HG03045 (cell line): ENCODE results near the gene PIGR.

Experiments used
- ATAC-seq: cut with Tn5 transposase; IDR thresholded peaks from one replicate; pipeline ENCODE4 v1.9.1; 2021; ENCODE audit warnings: mild to moderate bottlenecking, moderate library complexity; ENCODE audit not compliant: unreplicated experiment

PIGR gene

DNA sequence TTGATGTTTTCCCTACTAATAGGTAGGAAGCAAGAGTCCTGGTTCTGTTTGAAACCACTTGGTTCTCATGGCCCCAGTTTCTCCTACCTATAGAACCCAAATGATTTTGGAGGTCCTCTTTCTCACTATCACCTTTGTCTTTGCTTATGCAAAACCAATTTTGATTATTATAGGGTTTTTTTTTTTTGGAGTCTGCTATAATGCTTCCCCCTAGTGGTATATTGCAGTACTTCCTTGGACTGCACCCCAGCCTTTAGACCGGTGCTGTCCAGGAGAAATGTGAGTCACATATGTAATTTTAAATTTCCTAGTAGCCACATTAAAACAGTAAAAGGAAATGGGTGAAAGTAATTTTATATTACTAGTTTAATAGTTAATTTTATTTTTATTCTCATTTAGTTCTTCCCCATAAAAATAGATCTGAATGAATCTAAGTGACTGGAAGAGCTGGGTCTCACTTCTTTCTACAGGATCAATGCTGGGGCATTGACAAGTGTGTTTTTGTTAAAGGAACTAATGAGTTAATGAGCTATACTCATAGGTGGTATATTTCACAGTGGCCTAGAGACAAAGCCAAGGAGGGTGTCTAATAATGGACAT is 35.1 kb downstream of the PIGR start:
- no peak for ATAC-seq

DNA sequence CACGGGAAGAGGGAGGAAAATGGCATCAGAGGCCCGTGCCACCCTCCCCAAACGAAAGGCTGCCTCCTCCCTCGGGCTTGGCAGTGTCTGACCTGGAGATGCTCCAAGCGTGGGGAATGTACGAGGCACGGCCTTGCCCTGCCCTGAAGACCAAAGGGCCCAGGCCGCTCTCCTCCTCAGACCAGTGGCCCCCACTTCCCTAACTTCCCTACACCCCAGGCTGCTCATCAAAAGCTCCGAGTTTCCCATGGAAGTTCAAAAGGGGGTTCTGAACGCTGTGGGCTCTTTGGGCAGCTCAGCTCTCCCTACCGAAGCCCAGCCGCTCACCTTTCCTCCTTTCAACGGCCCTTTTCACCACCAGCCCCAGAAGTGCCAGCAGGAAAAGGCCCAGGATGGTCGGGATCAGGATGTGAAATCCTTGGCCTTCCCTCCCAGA is 36.4 kb downstream of the PIGR start:
- no peak for ATAC-seq

DNA sequence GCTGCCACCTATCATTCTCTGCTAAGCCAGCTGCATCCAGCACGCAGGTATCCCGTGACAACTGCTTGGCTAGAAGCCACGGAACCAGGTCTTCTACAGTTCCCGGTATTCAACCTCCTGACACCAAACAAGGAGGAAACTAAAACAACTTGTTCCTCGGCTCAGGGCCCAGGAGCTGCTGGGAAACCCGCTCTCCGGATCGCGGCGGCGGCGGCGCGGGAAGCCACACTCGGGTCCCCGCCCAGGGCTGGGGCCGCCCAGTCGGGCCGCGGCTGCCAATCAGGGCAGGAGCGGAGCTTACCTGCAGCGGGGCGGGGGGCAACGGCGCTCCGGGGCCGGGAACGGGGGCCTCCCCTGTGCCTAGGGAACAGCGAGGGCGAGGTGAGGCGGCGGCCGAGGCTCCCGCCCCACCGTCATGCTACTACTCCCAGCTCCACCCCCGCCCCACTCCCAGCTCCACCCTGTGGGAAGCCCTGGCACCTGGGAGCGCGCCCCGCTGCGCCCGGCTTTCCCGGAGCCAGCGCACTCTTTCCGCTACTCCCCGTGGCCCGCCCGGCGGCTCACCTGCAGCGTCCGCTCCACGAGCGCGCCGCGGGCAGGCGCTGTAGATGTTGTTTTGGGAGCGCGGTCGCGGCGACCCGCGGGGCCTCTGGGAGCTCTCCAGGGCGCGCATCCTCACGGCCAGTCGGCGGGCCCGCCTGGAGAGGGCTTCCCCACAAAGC is 36.9 kb downstream of the PIGR start:
- ATAC-seq: no peak

DNA sequence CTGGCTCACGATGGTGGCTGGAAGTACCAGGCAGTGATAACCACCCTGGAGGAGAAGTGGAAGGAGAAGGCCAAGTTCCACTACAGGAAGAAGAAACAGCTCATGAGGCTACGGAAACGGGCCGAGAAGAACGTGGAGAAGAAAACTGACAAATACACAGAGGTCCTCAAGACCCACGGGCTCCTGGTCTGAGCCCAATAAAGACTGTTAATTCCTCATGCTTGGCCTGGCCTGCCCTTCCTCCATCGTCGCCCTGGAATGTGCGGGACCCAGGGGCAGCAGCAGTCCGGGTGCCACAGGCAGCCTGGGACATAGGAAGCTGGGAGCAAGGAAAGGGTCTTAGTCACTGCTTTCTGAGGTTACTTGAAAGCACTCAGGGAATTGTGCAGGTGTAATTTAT is 38.2 kb downstream of the PIGR start:
- no peak for ATAC-seq

DNA sequence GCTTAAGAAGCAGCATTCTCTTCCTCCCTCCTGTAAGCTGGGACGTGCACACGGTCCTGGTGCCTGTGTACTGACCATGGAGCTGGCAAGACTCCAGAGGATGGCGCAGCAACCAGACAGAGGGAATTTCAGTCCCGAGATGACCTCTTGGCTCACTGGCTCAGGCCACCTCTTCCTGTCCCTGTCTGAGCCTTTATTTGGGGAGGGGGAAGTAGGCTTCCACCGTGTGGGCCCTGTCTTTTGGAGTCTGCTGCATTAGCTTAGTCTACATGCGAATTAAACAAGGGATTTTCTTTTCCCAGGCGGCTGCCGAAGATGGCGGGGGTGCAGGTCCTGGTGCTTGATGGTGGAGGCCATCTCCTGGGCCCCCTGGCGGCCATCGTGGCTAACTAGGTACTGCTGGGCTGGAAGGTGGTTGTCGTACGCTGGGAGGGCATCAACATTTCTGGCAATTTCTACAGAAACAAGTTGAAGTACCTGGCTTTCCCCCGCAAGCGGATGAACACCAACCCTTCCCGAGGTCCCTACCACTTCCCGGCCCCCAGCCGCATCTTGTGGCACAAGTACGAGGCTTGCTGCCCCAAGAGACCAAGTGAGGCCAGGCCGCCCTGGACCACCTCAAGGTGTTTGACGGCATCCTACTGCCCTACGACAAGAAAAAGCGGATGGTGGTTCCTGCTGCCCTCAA is 38.8 kb downstream of the PIGR start:
- ATAC-seq: no peak

DNA sequence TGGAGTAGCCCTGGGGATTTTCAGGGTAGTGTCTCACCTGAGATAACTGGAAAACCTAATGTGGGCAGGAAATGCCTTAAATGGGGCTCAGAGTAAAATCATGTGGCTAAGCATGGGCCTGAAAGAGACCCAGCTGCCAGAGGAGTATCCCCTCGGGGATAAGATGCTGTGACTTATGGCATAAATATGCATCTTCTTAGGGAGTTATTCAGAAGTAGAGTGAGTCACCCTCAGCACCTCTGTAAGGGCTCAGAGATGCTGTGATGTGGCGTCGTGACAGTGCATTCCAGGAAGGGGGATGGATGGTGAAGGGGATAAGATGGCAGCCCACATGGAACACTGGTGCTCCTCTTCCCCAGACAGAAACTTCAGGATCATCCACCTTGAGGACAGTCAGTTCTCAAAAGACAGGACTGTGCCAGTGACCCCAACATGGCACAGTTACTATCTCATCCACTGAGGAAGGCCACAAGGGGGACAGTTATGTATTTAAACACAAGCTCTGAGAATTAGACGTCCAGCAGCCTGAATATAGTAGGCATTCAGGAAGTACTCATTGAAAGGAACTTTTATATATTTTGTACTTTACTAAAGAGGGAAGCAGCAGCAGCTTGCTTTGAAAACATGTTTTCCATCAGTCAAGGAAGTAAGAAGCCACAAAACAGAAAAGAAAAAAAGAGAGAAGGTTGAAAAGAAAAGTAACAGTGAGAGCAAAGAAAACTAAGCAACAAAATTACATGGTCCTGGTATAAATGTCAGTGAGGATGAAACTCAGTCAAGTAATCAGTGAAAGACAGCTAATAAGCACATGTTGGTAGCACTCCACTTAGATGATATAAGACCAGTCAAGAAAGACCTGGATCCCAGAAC is 40.7 kb downstream of the PIGR start:
- no peak for ATAC-seq

DNA sequence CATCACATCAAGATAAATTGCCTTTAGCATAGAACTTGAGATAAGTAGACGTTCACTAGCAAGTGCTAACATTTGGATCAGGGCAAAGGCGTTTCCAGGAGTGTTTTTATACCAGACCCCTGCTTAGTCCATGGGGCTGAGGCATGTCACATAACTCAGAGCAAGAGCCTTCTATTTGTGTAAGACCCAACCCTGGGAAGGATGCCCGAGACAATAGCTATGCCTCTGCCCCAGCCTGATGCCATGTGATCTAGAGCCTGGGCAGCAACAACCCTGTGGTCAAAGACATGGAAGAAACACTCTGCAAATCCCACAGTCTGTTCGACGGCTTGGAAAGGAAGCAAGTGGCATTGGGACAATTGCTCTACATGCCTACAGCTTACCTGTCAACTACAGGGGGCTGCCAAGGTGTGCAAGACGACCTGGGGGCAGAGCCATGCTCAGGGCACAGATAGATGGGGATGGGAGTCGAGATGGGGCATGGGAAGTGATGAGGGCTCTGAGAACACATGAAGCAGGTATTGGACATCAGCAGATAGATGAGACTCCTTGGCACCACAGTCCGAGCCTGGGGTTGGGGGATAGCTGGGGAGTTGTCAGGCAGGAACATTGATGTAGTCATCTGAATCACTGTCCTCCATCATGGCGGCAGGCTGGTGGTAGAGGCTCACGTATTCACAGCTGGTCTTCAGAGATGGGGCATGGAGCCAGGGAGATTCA is 41.7 kb downstream of the PIGR start:
- ATAC-seq: no peak

DNA sequence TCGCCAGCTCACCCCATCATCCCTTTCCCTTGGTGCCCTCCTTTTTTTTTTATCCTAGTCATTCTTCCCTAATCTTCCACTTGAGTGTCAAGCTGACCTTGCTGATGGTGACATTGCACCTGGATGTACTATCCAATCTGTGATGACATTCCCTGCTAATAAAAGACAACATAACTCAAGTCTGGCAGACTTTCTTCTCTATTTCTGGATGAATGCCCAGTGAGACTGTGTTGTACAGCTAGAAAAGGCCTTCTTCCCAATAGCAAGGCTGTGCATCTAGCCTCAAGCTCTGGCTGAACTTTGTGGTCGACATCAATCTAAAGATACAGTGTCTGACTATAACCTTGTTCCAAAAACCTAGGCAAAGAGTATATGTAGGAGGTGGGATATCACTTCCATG is 42.6 kb downstream of the PIGR start:
- ATAC-seq: no peak

DNA sequence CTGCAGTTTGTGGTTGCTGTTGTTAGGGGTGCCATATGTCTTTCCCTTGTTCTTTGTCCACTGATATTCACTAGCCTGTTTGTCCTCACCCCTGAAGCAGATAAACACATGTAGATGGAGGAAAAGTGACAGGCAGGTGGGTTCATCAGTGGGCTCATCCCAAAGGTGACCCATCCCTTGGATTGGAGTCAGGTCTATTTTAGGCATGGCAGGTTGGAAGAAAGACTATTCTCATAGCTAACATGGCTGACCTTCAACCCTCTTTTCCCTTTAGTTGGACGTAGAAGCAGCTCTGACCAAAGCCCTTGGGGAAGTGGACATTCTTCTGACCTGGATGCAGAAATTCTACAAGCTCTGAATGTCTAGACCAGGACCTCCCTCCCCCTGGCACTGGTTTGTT is 43.6 kb downstream of the PIGR start:
- ATAC-seq: no peak

DNA sequence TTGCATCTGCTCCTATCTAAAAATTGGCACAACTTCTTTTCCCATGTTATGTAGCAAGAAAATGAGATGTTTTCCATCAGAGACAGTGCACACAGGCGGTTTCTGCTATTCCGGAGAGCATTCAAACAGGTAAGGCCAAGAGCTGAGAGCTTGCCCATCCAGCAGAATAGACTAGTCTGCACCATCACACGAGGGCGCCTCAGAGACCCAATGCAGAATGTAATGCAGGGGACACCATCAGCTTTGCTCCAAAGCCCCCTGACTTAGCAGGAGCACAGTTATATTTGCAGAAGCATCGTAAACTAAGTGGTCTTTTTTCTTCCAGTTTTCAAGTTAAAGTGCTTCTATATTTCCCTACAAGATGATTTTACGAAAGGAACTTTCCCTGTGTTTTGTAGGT is 44.3 kb downstream of the PIGR start:
- no peak for ATAC-seq

DNA sequence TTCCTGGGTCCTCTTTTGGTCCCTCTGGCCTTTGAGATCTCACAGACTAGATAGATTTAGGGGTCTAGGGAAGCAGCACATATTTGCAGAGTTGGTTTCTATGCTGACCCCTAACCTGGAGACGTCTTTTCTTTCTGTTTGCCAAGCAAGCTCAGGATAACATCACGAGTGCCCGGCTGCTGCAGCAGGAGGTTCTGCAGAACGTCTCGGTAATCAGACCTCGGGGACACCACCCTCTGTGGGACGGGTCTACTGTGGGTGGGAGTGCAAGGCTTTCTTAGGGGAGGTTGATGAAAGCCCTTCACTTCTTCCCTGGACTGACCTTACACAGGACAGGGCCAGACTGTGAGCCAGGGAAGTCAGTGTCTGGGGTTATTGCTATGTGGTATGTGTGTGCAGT is 46.1 kb downstream of the PIGR start:
- ATAC-seq: no peak

DNA sequence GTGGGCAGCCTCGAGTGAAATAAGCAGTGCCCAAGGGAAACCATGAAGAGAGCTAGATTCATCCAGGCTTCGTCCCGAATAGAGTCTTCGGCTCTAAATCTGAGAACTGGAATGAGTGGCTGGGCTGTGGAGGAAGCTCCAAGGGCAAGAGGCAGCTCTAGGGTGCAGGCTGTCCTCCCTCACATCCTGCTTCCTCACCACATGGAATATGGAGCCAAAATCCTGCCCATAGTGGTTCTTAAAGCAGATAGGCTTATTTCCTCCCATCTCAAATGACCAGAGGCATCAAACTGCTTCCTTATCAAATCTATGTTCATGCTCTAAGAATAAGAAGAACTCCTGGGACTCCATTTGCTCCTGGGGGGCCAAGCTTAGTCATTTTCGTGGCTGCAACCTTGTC is 46.5 kb downstream of the PIGR start:
- no peak for ATAC-seq

DNA sequence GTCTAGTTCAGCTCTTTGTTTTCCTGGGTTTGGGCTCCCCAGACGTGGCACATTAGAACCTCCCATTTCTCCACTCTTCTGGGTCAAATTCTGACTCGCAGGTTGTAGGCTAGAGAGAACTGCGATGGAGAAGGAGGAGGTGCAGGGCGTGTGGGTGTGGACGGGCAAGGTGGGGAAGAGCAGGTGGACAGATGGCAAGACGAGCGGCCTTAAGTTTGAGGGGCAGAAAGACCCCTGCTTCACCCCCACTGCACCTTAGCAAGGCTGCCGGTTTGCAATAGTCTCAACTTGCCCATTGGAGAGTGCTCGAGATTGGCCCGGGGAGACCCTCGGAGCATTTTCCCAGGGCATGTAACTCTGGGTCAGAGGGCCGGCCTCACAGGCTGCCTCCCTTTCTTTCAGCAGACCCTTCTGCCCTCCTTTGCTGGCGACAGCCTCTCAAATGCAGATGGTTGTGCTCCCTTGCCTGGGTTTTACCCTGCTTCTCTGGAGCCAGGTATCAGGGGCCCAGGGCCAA is 47.3 kb downstream of the PIGR start:
- ATAC-seq: no peak

DNA sequence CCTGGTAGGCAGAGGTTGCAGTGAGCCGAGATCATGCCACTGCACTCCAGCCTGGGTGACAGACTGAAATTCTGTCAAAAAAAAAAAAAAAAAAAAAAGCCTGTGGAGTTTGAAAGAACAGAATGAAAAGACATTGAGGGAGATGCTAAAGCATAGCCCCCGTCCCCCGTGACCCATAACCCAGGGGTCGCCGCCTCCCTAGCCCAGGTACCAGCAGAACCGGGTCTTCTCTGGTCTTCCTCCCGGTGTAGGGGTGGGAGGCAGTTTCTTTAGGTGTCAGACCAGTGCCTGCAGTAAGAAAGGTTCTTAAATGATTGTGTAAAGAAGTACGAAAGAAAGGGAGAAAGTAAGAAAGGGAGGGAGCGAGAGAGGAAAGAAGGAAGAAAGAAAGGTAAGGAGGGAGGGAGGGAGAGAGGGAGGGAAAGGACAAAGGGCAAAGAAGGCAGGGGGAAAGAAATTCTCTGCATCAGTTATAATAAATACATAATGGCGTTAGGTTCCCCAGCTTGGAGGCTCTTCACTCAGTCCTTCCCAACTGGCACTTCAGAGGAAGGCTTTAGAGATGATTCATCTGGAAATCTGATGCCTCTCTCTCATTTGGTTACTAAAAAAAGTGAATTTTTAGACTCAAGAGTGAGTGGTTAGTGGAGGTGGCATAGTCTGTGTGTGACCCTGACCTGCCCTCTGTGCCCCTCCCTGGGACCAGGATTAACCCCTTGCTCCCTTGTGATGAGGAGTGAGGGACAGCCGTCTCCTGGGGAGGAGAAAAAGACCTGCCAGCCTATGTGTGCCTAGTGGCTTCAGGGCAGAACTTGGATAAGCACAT is 48.0 kb downstream of the PIGR start:
- ATAC-seq: no peak

DNA sequence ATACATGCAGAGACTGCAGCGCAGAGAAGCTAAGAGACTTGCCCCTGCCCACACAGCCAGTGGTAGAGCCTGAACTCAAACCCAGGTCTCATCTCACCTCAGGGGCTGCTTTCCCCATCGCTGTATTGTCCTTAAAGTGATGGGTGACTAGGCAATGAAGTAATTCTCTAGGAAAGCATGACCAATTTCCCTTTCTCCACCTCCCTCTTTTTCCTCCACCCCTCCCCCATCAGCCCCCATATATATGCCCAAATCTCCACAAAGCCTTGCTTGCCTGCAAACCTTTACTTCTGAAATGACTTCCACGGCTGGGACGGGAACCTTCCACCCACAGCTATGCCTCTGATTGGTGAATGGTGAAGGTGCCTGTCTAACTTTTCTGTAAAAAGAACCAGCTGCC is 49.1 kb downstream of the PIGR start, which contains the start of gene IL24:
Gene IL24 (plus strand): TSS at position 269 of the 400 bp plus-strand sequence. CDS start 390 bp downstream, outside the sequence.
- ATAC-seq: no peak

DNA sequence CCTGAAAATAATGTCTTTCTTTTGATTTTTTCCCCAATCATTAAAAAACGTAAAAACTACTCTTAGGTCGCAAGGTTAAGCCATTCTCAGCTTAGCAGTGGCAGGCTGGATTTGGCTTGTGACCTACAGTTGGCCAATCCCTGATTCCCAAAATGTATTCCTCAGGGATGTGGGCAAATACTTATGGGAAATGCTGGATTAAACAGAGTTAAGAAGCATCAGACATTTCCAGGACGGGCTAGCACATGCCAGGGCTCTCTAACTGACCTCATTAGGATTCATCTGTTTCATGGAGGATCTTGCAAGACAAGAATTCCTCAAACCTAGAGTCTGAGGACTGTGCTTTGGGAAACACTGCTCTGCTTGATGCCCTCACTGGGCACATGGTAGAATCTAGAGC is 50.0 kb downstream of the PIGR start:
- ATAC-seq: no peak

DNA sequence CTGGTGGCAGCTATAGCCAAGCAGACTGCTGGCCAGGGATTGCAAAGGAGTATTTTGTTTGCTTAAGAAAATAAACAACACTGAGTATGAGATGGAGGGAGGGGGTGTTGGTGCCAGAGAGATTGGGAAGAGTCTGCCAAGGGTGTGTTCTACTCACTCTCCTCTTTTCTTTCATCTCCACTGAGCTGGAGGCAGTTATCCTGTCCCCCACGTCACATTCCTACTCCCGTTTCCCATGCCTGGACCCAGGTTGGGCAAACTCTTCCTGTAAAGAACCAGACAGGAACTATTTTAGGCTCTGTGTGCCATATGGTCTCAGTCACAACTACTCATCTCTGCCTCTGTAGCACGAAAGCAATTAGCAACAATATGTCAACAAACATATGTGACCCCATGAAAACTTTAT is 50.4 kb downstream of the PIGR start:
- no peak for ATAC-seq

DNA sequence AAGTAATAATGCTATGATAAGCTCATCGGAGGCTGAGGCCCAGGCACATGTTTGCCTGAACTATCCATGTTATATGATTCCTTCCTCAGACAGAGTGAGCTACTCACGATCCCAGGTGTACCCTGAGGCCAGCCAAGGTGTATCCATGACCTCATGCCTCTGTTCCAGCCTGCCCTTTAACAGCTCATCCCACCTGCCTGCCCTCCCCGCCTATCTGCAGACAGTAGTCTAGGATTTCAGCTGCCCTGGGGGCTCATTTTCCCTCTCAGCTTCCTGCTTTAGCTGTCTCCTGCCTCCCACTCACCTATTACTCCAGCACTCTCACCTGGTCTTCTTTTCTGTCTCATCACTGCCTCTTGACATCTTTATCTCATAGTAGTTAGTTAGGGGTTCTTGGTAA is 50.9 kb downstream of the PIGR start:
- no peak for ATAC-seq

DNA sequence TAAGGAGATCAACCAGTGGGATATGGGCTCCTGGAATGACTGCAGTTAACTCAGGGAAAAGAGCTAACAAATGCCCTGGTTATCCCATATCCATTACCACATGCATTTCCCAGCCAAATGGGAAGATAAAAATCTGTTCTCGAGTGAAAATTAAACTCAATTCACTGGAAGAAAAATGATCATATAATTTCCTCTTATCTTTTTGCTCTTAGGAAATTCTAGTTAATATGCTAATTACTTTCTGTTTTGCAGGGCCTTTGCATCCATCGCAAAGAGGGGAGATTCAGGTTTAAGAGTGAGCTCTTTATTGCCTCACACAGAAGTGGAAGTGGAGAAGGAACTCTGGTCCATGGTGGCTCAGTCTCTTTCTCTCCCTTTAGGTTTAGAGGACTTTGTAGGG is 52.9 kb downstream of the PIGR start:
- no peak for ATAC-seq
